SJCRH30 (cell line): ENCODE results near the gene CDH26. TPM values are rescaled to one million over a fixed set of nuclear protein-coding genes. Genes with fewer than 3 reads are reported as not detected.
A peak's percentile ranks its signal among the peaks of the same experiment; 100 is the strongest.
"Not testable (repeated sequence)": the region's sequence is repeated elsewhere in the genome, so short reads cannot be mapped to it uniquely, and the experiment has no call there.

Experiments
- DNase-seq, 2 experiments: peaks; one replicate each; pipeline ENCODE4 v3.0.0-alpha.2; 2015 to 2020
- H3K27ac ChIP-seq: fragments of 250-450 bp; sonication (Bioruptor Pico); 2 replicates; pipeline ENCODE4 v1.5.1; 2020; ENCODE audit warnings: mild to moderate bottlenecking, moderate library complexity
- H3K27me3 ChIP-seq: fragments of 250-450 bp; sonication (Bioruptor Pico); 2 replicates; pipeline ENCODE4 v1.5.1; 2020; ENCODE audit warnings: mild to moderate bottlenecking, moderate library complexity
- H3K36me3 ChIP-seq: fragments of 250-450 bp; sonication (Bioruptor Pico); 2 replicates; pipeline ENCODE4 v1.5.1; 2020; ENCODE audit warnings: mild to moderate bottlenecking, moderate library complexity
- H3K4me1 ChIP-seq: fragments of 250-450 bp; sonication (Bioruptor Pico); 2 replicates; pipeline ENCODE4 v1.5.1; 2020; ENCODE audit warnings: mild to moderate bottlenecking, moderate library complexity
- H3K4me3 ChIP-seq: fragments of 250-450 bp; sonication (Bioruptor Pico); 2 replicates; pipeline ENCODE4 v1.5.1; 2020; ENCODE audit warnings: mild to moderate bottlenecking, moderate library complexity
- H3K9me3 ChIP-seq: fragments of 250-450 bp; sonication (Bioruptor Pico); replicated peaks from 2 replicates; pipeline ENCODE4 v1.5.1; 2020; ENCODE audit warnings: mild to moderate bottlenecking, moderate library complexity
- total RNA-seq: library from RNA; depleted of rRNA; stranded (reverse); fragments of >200 nt; shearing (Covaris generic); gene quantifications from 2 replicates; pipeline ENCODE4 v1.2.3, GENCODE V29; 2014

Gene CDH26
- total RNA-seq, 1 experiment from 2014 or later: 0.32 TPM

DNA sequence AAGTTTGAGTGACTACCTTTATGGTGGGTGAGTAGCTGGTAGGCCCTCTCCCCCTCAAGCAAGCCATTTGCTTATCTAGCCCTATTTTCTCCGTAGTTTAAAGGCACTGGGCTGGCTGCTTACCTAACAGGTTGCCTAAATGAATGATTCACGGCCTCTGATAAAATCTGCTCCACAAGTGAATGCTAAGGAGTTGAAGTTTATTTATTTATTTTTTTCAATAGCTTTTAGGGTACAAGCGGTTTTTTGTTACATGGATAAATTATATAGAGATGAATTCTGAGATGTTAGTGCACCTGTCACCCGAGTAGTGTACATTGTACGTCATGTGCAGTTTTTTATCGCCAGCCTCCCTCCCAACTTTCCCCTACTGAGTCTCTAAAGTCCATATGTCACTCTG is 8.3 kb upstream of the CDH26 start:
- Histone ChIP-seq H3K4me3 (no peak overlapping the region), H3K27ac (no peak overlapping the region), H3K36me3 (no peaks in the 10 kb centered on the region; the same call in none of the 2 replicates), H3K9me3 (no peaks in the 10 kb centered on the region), H3K4me1 (no peaks in the 10 kb centered on the region), H3K27me3 (no peaks in the 10 kb centered on the region)
- DNase-seq: no peak

DNA sequence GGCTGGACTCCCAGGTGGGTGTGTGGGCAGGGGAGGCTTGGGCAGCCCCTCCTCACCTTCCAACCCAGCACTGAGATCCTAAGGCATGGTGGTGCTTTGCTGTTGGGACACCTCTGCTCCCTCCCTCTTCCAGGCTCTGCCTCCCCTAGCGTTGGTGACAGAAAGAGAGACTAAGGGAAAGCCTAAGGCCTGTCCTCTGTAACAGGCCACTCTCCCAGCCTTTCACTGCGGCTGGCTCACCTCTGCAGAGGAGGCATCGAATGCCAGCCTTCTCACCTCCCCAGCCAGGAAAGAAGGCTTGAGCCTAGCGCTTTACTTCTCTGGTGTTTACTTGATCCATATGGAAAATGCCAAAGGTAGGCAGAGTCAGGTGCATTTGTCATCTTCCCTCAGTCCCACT is 3.5 kb upstream of the CDH26 start:
- no peaks in the 10 kb centered on the region for H3K36me3 ChIP-seq
- no peaks in the 10 kb centered on the region for H3K9me3 ChIP-seq
- H3K27me3 ChIP-seq: no peaks in the 10 kb centered on the region
- H3K4me1 ChIP-seq: no peaks in the 10 kb centered on the region
- H3K27ac ChIP-seq: no peak overlapping the region
- DNase-seq: no peak
- H3K4me3 ChIP-seq: no peak overlapping the region

DNA sequence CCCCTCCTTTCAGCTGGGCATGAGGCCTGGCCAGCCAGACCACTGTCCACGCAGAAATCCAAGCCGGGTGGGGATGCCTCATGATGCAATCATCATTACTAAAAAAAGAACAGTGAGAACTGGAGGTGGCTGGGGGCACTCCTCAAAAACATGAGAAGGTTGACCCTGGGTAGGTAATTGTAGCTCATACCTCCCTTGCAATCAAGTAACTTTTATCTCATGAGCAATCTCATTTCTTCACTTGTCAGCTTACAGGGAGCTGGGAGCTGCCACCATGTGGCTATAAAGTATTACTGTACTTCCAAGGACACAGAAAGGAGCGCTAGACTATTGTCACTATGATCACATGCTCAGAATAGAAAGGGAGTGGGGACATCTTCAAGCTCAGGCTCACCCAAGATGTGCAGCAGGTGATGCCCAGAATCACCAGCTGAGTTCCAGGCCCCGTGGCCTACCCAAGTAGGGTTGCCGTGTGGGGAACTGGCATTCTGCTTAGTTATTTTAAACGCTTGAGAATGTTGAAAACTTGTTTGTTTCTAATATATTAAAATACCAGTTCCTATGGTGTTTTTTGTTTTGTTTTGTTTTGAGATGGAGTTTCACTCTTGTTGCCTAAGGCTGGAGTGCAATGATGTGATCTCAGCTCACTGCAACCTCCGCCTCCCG is 3.0 kb upstream of the CDH26 start:
- H3K27me3 ChIP-seq: no peaks in the 10 kb centered on the region
- no peaks in the 10 kb centered on the region for H3K4me1 ChIP-seq
- H3K36me3 ChIP-seq: no peaks in the 10 kb centered on the region
- peak in 1 of 2 experiments; percentile 46 for DNase-seq
- H3K27ac ChIP-seq: no peak overlapping the region
- no peak overlapping the region for H3K4me3 ChIP-seq
- no peaks in the 10 kb centered on the region for H3K9me3 ChIP-seq

DNA sequence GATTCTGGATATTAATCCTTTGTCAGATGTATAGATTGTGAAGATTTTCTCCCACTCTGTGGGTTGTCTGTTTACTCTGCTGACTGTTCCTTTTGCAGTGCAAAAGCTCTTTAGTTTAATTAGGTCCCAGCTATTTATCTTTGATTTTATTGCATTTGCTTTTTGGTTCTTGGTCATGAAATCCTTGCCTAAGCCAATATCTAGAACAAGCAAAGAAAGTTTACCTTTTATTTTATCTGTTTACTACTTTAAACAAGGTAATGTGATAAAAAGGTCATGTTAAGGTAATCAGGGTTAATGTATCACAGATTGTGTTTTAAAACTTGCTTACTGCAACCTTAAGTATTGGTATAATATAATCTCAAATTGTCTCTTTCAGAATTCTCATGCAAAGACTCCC is 655 bp upstream of the CDH26 start:
- H3K36me3 ChIP-seq, H3K9me3 ChIP-seq, DNase-seq, H3K4me3 ChIP-seq, H3K27me3 ChIP-seq, H3K27ac ChIP-seq, H3K4me1 ChIP-seq: not testable (repeated sequence)

DNA sequence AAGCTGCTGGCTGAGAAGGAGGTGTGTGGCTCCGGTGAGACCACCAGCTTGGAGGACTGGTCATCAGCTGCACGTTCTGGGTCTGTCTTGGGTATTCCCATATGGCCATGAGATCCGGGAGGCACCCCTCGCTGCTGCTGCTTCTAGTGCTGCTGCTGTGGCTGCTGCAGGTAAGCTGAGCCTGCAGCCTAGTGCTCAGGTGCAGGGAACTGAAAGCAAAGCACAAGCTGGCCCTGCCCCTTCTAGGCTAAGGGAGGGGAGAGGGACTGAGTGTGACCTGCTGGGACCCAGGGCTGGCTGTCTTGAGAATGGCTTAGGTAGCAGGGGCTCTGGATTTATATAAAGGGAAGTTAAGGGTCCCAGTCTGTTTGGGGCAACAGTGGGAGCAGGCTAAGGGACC is 403 bp downstream of the CDH26 start:
- Histone ChIP-seq H3K4me1 (no peaks in the 10 kb centered on the region), H3K27me3 (peaks cover 4% of the 10 kb centered on the region; the same call in 1 of the 2 replicates), H3K36me3 (no peaks in the 10 kb centered on the region), H3K9me3 (no peaks in the 10 kb centered on the region), H3K4me3 (no peak overlapping the region), H3K27ac (no peak overlapping the region)
- DNase-seq: no peak

DNA sequence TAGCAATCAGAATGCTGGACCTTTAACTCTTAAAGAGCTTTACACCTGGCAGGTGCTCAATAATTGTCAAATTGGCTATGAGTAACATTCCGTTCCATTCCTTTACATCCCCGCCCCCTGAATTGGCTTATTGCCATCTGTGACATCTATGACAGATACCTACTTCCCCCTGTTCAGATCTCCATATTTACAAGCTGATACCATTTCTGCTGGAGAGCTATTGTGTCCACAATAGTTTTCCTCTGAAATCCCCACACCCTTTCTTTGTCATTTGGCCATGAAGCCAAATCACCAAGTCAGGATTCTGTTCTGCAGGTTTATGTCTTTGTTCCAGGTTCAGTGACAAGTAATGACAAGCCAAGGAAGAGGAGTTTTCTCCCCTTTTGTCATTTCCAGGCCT is 3.2 kb downstream of the CDH26 start:
- Histone ChIP-seq H3K4me3 (no peak overlapping the region), H3K36me3 (no peaks in the 10 kb centered on the region), H3K9me3 (no peaks in the 10 kb centered on the region), H3K27me3 (peaks cover 9% of the 10 kb centered on the region), H3K4me1 (no peaks in the 10 kb centered on the region), H3K27ac (no peak overlapping the region)
- DNase-seq: no peak

DNA sequence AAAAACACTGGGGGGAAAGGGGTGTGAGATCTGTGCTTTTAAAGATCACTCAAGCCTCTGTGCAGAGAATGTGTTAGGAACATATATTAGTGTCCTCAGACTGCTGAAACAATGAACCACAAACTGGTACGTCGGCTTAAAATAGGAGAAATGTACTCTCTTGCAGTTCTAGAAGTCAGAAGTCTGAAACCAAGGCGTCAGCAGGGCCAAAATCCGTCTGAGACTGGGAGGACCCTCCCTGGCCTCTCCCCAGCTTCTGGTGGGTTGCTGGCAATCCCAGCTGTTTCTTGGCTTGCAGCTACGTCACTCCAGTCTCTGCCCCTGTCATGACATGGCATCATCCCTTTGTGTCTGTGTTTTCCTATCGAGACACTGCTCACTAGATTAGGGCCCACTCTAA is 3.9 kb downstream of the CDH26 start:
- no peak for DNase-seq
- H3K27ac ChIP-seq: no peak overlapping the region
- no peaks in the 10 kb centered on the region for H3K9me3 ChIP-seq
- no peak overlapping the region for H3K4me3 ChIP-seq
- no peaks in the 10 kb centered on the region for H3K36me3 ChIP-seq
- no peaks in the 10 kb centered on the region for H3K4me1 ChIP-seq
- peaks cover 9% of the 10 kb centered on the region for H3K27me3 ChIP-seq

DNA sequence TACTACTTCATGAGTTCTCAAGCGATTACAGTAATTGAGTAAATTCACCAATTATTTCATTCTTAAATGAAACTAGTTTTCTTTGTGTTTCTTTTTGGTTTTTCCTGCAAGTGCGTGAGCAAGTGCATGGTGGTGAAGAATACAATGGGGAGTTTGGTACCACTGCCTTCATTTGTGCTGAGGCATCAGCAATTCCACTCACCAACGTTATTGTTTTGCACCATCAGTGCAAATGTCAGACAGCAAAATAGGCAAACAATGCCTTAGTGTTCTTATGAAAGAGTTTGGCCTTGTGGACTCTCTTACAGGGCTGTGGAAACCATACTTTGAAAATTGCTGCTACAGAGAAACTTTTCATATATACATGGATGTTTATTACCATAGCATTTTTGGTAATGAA is 8.2 kb downstream of the CDH26 start:
- no peak overlapping the region for H3K4me3 ChIP-seq
- peaks cover 8% of the 10 kb centered on the region for H3K27me3 ChIP-seq
- no peak overlapping the region for H3K27ac ChIP-seq
- no peak for DNase-seq
- no peaks in the 10 kb centered on the region for H3K4me1 ChIP-seq
- H3K9me3 ChIP-seq: no peaks in the 10 kb centered on the region
- no peaks in the 10 kb centered on the region for H3K36me3 ChIP-seq

DNA sequence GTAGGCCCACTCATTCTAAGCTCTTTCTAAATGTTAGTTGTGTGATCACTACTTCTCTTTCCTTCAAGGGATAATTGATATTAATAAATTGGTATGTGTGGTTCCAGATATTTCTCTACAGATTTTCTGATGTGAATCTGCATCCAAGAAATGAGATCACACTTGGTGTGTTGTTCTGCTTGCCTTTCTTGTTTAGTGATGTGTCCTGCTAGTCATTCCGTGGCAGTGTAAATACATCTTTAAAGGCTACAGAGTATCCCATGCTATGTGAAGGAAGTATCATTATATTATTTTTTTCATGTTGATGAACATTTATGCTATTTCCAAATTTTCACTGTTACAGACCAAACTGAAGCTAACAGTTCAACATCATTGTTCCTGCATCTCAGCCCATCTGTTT is 13.2 kb downstream of the CDH26 start:
- no peaks in the 10 kb centered on the region for H3K27me3 ChIP-seq
- H3K4me1 ChIP-seq: no peaks in the 10 kb centered on the region
- no peak overlapping the region for H3K4me3 ChIP-seq
- no peak for DNase-seq
- H3K9me3 ChIP-seq: no peaks in the 10 kb centered on the region
- H3K36me3 ChIP-seq: no peaks in the 10 kb centered on the region
- no peak overlapping the region for H3K27ac ChIP-seq

DNA sequence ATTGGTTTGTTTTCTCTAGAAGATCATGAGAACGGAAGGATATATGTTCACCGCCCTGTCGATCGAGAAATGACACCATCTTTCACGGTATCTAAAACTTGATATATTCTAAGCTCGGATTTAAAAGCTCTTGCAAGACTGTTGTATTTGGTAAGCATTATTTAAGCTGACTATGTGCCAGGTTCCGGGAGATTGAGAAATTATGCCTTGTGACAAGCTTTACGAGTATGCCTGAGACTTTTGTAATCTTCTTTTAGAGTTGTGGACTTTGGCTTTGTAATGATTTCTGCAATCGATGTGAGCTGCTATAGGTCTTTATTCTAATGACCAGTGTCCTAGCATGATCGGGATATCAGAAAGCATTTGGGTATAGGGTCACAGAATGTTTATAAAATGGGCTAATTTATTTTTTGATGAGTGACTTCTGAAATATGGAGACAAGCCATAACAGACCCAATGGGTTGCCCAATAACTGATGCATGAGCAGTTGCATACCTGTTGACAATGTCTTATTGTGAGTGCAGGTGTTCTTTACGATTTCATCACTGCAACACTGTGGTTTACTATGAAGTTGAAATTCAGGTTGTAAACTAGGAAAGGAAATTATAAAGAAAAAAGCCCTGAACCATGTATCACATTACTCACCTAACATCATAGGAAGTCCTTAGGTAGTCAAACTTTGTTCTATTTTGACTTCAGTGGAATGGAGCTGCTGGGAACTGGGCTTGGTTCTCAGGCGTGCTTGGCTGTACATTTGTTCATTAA is 14.0 kb downstream of the CDH26 start:
- no peaks in the 10 kb centered on the region for H3K9me3 ChIP-seq
- no peaks in the 10 kb centered on the region for H3K27me3 ChIP-seq
- no peaks in the 10 kb centered on the region for H3K4me1 ChIP-seq
- no peak overlapping the region for H3K4me3 ChIP-seq
- DNase-seq: no peak
- H3K27ac ChIP-seq: no peak overlapping the region
- no peaks in the 10 kb centered on the region for H3K36me3 ChIP-seq

DNA sequence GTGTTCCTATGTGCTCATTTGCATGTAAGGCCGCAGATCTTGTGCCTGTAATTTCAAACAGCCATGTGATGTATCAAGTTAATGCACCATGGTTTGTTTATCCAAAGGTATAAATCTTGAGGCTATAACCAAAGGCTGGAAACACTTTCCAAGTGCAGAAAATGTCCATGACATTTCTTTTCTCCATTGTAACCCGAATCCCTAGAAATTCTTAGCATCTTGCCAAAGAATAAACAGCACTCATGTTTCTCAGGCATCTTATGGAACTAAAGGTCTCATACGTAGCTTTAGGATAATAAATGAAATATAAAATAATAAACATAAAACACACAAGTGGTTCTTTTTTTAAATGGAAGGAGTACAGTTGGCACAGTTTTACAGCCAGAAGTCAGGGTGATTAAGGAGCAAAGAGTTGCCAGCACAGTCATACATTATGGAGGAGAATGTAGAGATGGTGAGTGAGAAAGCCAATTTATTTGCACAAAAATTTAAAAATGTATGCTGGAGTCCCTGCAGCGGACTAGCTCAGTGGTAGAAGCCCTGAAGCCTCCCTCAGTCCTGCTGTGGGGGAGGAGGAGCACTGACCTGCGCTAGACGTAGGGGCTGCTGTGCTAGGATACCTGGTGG is 18.0 kb downstream of the CDH26 start:
- Histone ChIP-seq H3K9me3 (no peaks in the 10 kb centered on the region), H3K4me3 (no peak overlapping the region), H3K27me3 (no peaks in the 10 kb centered on the region), H3K36me3 (no peaks in the 10 kb centered on the region), H3K4me1 (no peaks in the 10 kb centered on the region), H3K27ac (no peak overlapping the region)
- no peak for DNase-seq

DNA sequence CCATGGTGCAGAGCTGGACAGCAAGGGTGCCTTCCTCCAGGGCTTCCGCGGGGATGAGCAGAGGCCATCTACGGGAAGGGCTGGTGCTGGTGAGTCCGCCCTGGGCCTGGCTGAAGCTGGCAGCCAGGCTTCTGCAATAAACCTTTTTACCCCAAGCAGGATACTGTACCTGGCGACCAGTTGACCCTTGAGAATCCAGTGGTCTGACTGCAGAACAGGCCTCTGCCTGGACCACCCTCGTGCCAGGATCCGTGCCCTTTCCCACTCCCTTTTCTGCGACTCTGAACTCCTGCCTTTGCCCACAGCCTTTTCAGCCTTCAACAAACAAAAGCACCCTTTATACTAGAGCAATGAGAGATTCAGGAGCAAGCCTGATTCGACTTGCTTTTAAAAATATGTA is 18.9 kb downstream of the CDH26 start:
- no peaks in the 10 kb centered on the region for H3K4me1 ChIP-seq
- H3K36me3 ChIP-seq: no peaks in the 10 kb centered on the region
- no peaks in the 10 kb centered on the region for H3K27me3 ChIP-seq
- H3K27ac ChIP-seq: no peak overlapping the region
- no peak for DNase-seq
- no peaks in the 10 kb centered on the region for H3K9me3 ChIP-seq
- H3K4me3 ChIP-seq: no peak overlapping the region

DNA sequence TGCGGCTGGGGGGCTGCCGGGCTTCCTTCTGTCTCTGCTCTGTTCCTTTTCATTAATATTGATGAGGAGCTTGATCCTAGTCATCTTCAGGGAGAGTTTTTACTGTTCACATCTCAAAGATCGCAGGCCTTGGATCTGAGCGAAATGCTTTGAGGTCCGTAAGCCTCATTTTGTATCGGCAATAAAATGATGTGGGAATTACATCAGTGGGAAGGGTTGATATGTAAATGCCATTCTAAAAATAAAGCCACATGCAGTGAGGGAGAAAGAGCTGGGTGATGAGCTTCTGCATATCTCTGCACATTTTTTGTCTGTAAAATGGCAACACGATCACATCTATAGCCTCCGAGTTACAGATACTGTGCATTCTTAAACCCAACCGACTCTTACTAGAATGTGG is 24.9 kb downstream of the CDH26 start:
- no peak for DNase-seq
- H3K9me3 ChIP-seq: no peaks in the 10 kb centered on the region
- peaks cover 4% of the 10 kb centered on the region; the same call in 1 of the 2 replicates for H3K4me1 ChIP-seq
- no peaks in the 10 kb centered on the region for H3K36me3 ChIP-seq
- H3K4me3 ChIP-seq: no peak overlapping the region
- peaks cover 8% of the 10 kb centered on the region; the same call in 1 of the 2 replicates for H3K27me3 ChIP-seq
- no peak overlapping the region for H3K27ac ChIP-seq

DNA sequence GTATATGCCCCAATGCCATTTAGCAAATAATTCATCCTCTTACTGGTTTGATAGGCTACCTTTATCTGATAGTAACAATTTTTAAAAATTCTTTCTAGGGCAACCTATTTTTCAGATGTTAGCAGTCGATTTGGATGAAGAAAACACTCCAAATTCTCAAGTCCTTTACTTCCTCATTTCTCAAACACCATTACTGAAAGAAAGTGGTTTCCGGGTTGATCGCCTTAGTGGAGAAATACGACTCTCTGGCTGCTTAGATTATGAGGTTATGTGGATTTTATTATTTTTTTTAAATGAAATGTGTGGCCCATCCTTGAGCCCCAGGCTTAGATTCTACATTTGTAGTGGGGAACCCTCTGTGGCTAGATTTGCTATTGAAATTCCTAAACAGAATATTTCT is 26.3 kb downstream of the CDH26 start:
- no peak for DNase-seq
- H3K36me3 ChIP-seq: no peaks in the 10 kb centered on the region
- no peak overlapping the region for H3K4me3 ChIP-seq
- H3K27ac ChIP-seq: no peak overlapping the region
- peaks cover 12% of the 10 kb centered on the region for H3K4me1 ChIP-seq
- no peaks in the 10 kb centered on the region for H3K9me3 ChIP-seq
- H3K27me3 ChIP-seq: peaks cover 8% of the 10 kb centered on the region; the same call in 1 of the 2 replicates

DNA sequence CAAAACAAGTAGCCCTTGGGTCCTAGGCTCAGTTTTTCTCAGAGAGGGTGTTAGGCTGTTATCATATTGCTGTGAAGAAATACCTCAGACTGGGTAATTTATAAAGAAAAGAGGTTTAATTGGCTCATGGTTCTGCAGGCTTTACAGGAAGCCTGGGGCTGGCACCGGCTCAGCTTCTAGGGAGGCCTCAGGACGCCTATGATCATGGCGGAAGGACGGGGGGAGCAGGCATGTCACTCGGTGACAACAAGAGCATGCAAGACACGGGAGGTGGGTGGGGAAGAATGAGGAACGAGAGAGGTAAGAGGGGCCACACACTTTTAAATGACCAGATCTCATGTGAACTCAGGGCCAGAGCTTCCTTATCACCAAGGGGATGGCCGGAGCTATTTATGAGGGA is 26.9 kb downstream of the CDH26 start:
- no peak for DNase-seq
- Histone ChIP-seq H3K36me3 (no peaks in the 10 kb centered on the region), H3K4me1 (peaks cover 12% of the 10 kb centered on the region), H3K27ac (no peak overlapping the region), H3K9me3 (no peaks in the 10 kb centered on the region), H3K27me3 (peaks cover 8% of the 10 kb centered on the region; the same call in 1 of the 2 replicates), H3K4me3 (no peak overlapping the region)
